Hematopoietic multipotent progenitor cell treated with erythropoietin and hydrocortisone succinate and interleukin-3 and kit ligand, for 15 days (in vitro differentiated cells): Measurements from ENCODE around the gene SHC4.
"Not testable (repeated sequence)": the region's sequence is repeated elsewhere in the genome, so short reads cannot be mapped to it uniquely, and the experiment has no call there.

ENCODE experiments used
- DNase-seq: peaks from one replicate; pipeline ENCODE4 v3.0.0-alpha.2; 2015; ENCODE audit warnings: low spot score

The SHC4 gene

DNA sequence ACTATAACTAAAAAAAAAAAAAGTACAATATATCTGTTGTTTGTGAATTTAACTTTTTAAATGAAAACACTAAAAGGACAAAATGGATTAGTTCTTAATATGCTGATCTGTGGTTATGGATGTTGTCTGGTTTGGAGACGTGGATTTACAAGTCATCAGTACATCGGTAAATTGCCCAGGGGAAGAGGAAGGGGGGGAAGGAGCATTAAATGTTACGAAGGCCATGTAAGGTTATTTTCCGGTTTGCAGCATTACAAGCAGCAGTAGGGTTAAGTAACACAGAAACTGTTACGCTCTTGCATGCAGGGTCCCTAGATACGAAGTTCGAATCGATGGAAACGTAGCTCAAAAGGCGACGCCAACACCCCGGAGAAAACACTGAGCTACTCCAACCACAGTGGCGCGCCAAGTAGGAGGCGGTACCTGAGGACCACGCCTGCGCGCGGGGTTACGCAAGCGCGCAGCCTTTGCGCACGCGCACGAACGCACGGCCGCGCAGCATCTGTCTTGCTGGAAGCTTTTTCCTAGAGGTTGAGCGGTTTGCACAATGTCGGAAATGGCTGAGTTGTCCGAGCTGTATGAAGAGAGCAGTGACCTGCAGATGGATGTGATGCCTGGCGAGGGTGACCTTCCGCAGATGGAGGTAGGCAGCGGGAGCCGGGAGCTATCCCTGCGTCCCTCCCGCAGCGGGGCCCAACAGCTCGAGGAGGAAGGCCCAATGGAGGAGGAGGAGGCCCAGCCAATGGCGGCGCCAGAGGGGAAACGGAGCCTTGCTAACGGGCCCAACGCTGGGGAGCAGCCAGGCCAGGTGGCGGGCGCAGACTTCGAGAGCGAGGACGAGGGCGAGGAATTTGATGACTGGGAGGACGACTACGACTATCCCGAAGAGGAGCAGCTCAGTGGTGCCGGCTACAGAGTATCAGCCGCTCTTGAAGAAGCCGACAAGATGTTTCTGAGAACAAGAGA lies 85.8 kb downstream of the SHC4 start, which contains the start of gene EID1:
EID1 (plus strand) TSS at position 505 of the 966 bp plus-strand sequence; CDS start at position 548, 43 bp downstream.
- DNase-seq = peak; percentile 95

- no peak for DNase-seq
Measured at GRCh38 chr15:48876057-48876456, 87.7 kb downstream of the SHC4 start.

GRCh38 chr15:48875241-48875960 lies 88.3 kb downstream of the SHC4 start:
- DNase-seq = no peak

DNA sequence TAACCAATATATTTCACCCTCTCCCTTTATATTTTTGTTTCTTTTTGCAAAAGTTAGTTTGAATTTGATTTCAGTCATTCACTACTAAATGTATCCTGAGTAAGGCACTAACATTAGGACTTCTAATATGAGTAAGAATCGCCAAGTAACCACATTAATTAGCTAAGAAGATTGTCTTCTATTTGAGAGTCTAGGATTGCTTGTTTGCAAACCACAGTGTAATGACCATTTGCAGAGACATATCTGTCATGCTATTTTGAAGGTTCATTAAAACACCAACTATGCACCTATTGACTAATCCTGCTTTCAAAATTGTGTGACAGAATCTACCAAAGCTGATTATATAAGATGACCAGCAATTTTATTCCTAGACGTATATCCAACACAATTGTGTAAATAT lies 91.1 kb downstream of the SHC4 start:
- no peak for DNase-seq

- DNase-seq = no peak
Measured at GRCh38 chr15:48871542-48871941, 92.2 kb downstream of the SHC4 start.

- DNase-seq = no peak
Measured at GRCh38 chr15:48869966-48870365, 93.8 kb downstream of the SHC4 start.

- no peak for DNase-seq
Measured at GRCh38 chr15:48868536-48868935, 95.2 kb downstream of the SHC4 start.

- no peak for DNase-seq
Measured at GRCh38 chr15:48868023-48868422, 95.7 kb downstream of the SHC4 start.

DNA sequence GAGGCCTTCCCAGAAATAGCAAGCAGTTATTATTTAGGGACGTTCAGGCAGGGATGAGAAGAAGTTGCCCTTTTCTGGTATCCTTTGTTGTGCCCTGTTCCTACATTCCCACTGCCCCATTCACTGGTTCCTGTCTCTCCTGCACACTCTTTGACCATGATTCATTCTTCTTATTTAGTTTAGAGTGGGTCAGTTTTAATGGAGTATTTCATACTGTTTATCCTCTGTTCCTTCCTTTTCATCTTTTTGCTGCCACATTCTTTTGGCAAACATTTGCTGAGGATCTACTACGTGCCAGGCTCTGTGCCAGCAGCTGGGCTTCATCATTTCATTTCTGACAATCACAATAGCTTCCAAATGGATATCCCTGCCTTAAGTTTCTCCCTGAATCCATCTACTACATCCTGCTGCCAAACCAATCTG lies 97.6 kb downstream of the SHC4 start:
- no peak for DNase-seq

GRCh38 chr15:48865370-48866079 lies 98.2 kb downstream of the SHC4 start:
- DNase-seq = no peak

GRCh38 chr15:48862705-48863104 lies 101.0 kb downstream of the SHC4 start:
- no peak for DNase-seq

GRCh38 chr15:48861813-48862431 lies 101.8 kb downstream of the SHC4 start:
- DNase-seq = peak; percentile 84

DNA sequence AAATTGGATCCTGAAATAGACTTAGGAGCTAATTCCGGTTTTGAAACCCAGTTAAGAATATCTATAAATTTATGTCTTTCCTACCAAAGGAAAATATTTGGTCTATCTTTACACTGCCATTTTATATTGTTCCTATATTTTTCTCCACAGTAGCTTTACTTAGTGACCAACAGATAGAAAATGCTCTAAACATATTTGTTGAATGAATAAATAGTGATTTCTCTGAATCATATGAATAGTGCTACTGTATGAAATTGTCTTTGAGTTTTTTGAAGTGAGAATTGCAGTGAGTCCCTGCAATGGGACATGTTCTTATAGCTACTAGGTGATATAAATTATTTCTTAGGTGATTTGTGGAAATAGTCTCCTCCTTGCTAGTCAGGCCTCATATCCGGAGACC lies 104.3 kb downstream of the SHC4 start:
- peak; percentile 7 for DNase-seq

GRCh38 chr15:48858401-48858800 lies 105.3 kb downstream of the SHC4 start:
- peak; percentile 86 for DNase-seq

DNA sequence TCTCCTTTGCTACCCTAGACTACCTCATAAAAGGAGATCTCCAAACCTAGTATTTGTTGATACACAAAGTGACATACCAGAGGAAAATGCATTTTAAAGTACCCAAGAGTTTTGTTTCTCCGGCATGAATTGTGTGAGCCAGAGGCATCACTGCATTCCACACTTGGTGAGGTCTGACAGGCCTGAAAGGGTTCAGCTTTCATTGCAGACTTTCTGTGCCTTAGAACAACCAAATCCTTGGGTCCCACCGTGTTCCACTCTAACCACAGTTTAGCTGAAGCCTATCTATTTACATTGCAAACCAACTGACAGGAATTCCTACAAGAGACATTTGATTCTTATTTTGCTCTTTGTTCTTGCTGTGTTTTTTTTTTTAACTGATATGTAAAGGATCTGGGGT lies 106.8 kb downstream of the SHC4 start:
- no peak for DNase-seq

GRCh38 chr15:48855501-48856440 lies 107.9 kb downstream of the SHC4 start:
- DNase-seq = peak; percentile 34

GRCh38 chr15:48854434-48854833 lies 109.3 kb downstream of the SHC4 start:
- not testable (repeated sequence) for DNase-seq

GRCh38 chr15:48851956-48852355 lies 111.8 kb downstream of the SHC4 start:
- peak; percentile 22 for DNase-seq

- no peak for DNase-seq
Measured at GRCh38 chr15:48850648-48851047, 113.1 kb downstream of the SHC4 start.

- no peak for DNase-seq
Measured at GRCh38 chr15:48845123-48845522, 118.6 kb downstream of the SHC4 start.

- DNase-seq = no peak
Measured at GRCh38 chr15:48842501-48842900, 121.2 kb downstream of the SHC4 start.
